ENCODE results near the gene BAAT.
A peak's percentile ranks its signal among the peaks of the same experiment; 100 is the strongest.

The BAAT gene

DNA sequence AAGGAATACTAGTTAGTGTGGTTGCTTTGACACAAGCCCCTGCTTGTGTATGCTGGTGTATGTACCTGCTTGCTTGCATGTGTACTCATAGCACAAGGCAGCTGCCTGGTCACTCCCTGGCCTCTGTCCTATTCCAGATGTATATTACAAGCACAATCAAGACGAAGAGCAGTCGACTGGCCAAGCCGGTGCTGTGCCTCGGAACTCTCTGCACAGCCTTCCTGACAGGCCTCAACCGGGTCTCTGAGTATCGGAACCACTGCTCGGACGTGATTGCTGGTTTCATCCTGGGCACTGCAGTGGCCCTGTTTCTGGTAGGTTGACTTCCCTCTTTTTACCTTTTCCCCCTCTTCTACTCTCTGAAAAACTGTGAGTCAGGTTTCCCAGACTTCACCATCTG, 72.1 kb downstream of the BAAT start:
- no peak for DNase-seq (ENCODE audit: low spot score)

DNA sequence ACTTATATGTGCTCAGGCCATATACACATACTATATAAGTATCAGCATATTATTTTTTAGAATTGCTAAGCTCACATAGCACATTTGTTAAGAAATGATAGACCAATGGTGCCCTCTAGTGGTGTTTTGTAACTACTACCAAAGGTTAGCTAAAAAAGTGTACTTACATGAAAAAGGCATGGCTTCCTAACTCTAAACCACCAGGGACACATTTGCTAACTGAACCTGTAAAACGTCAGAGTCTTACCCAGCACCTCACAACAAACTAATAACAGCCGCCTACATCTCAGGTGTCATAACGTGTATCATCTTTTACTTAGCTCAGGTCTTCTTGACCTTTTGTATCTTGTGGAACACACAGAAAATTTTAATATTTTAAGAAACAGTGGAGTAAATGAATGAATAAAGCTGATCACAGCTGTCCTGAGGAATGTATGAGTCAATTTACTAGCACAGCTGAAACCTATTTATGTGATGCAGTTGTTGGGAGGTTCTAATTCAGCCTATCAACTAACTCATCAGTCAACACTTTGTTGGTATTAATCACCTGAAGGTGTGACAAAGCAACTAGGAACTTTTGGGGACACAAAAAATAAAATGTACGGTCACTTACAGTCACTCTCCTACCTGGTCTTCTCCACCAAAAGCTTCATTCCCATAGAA, 72.9 kb downstream of the BAAT start:
- peak; percentile 80 for DNase-seq (ENCODE audit: low spot score)

DNA sequence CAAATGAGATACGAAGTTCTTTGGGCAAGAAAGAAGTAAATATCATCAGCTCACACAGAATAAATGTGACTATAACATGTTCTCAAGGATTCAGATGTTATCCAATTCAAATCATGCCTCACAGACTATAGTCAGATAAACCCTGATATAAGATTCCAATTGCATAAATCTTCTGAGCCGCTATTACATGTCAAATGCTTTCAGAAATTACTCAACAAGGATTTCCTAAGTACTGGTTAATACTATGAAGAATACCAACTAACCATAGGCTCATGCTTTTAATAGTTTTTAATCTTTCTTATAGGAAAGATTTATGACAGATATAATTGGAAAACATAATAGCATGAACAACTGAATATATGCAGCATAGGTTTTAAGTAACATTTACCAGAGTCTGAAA, 73.6 kb downstream of the BAAT start:
- no peak for DNase-seq (ENCODE audit: low spot score)

Measured in kidney tubule cell (primary cell).